Measurements from ENCODE around the gene MEG3.
A peak's percentile ranks its signal among the peaks of the same experiment; 100 is the strongest.
"Not testable (repeated sequence)": the region's sequence is repeated elsewhere in the genome, so short reads cannot be mapped to it uniquely, and the experiment has no call there.

The MEG3 gene

DNA sequence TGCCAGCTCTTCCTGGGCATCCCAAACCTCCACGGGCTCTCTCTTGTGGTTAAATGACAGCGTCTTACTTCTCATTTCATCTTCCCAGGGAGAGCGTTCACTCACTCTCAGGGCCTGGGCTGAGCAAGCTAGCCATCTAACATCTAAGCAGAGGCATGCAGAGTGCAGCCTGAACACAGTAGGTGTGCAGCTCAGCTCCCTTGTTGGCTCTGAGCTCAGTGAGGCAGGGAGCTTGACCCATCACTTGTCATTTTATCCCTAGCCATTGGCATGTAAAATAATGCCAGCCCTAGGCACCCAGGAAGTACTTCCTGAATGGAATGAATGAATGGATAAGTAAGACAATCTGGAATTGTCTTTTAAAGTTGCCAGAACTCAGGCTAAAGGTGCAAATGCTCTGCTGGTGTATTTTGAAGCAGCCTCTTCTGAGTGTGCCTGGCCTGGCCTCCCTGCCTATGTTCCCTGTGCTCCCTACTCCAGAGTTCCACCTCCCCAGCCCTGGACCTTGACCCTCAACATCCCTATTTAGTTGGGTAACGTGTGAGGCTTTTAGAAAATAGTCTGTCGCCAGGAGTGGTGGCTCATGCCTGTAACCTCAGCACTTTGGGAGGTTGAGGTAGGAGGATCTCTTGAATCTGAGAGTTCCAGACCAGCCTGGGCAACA lies 9.5 kb upstream of the MEG3 start:
- DNase-seq: peak; percentile 9

DNA sequence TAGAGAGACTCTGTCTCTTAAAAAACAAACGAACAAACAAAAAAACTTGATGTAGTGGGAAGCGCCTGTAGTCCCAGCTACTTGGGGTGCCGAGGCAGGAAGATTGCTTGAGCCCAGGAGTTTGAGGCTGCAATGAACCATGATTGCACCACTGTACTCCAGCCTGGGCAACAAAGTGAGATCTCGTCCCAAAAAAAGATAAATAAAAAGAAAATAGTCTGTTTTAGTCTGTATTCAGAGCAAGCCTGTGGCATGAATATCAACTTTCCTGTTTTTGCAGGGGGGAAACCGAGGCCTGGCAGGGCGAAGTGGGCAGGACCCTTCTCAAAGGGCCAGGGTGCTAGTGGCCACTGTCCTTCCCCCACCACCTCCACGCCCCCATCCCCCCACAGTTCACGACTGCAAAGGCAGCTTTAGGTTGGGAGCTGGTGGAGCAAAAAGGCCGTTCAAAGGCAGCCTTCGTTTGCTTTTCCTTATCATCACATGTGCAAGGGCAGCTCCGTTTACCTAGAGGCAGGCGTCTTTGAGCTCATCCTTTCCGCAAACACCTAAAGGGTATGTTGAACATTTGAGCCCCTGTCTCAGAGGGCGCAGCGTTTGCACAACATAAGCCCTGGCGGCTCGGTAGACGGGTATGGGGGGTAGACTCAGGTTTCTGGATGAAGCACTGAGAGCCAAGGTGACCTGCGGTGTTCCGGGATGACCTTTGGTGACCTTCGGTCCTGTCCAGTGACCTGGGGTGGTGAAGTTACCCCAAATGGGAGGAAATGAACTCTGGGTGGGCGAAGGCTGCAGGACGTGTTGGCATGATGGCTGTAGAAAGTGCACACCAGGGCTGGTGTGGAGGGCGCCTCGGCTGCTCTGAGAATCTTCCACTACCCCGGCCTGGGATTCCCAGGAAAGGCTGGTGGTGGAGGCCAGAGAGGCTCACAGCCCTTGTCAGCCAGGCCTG lies 8.7 kb upstream of the MEG3 start:
- DNase-seq: peak; percentile 15

DNA sequence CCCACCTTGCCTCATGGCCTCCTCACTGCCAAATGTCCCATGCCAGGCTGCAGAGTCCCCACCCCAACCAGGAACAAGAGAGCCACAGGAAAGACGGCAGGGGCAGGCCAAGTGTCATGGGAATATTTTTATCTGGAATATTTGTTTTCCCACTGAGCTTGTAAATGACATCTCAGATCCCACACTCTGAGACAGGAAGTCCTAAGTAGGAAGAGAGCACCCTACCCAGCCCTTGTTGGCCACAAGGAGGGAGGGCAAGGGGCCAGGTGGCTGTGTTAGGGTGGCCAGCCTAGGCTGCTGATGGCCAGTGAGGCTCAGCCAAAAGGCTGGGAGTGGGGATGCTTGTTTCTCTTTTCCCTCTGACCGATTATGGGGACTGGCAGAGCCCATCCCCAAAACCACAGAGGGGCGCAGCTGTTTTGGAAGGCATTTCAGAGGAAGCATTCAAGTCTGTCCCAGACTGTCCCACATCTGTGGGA lies 7.7 kb upstream of the MEG3 start:
- DNase-seq: peak; percentile 24

DNA sequence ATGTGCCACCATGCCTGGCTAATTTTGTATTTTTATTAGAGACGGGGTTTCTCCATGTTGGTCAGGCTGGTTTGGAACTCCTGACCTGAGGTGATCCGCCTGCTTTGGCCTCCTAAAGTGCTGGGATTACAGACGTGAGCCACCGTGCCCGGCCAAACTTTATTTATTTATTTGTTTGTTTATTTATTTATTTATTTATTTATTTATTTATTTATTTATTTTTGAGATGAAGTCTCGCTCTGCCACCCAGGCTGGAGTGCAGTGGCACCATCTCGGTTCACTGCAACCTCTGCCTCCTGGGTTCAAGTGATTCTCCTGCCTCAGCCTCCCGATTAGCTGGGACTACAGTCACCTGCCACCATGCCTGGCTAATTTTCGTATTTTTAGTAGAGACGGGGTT lies 7.0 kb upstream of the MEG3 start:
- DNase-seq: not testable (repeated sequence)

DNA sequence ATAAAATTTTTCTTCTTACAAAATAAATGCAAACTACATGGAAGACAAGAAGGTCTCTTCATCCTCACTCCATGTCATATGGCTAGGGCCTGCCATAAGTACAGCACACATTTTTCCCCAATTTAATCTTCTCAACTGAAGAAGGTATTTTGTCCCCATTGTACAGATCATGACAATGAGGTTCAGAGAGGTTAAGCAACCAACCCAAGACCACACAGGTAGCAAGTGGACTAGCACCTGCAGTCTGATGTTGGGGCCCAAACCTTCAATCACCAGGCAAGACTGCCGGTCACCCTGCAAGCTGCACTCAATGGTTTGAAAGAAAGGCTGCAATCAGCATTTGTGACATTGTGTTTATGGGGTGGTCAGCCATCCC lies 6.5 kb upstream of the MEG3 start:
- peak; percentile 8 for DNase-seq

DNA sequence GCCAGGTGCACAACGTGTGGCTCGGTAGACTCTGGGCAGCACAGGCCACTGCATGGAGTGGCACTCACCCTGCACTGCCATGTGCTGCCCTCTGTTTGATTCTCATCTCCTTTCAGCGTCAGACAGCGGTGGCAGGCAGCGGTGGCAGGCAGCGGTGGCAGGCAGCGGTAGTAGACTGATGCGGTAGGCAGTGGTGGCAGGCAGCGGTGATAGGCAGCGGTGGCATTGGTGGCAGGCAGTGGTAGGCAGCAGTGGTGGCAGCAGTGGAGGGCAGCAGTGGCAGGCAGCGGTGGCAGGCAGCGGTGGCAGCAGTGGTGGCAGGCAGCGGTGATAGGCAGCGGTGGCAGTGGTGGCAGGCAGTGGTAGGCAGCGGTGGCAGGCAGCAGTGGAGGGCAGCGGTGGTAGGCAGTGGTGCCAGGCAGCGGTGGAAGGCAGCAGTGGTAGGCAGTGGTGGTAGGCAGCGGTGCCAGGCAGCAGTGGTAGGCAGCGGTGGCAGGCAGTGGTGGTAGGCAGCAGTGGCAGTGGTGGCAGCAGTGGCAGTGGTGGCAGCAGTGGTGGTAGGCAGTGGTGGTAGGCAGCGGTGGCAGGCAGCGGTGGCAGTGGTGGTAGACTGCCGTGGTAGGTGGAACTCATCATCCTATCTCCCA lies 6.0 kb upstream of the MEG3 start:
- no peak for DNase-seq

DNA sequence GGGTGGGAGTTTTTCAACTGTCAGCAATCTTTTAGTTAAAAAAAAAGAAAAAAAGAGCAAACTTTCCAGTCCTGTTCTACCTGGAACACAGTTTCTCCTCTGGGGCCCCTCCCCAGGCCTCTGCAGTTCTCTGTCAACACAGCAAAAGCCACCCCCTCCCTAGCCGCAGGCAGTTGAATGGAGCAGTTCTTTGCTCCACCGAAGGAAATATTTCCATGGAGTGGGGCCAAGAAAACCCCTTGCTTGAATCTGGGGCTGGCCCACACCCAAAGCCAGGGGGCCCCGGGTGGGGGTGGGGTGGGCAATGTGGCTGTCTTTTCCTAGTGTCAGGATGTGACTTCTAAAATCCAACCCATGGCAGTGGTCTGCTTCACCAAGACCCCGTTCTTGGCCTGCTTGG lies 5.0 kb upstream of the MEG3 start:
- DNase-seq: peak; percentile 75

DNA sequence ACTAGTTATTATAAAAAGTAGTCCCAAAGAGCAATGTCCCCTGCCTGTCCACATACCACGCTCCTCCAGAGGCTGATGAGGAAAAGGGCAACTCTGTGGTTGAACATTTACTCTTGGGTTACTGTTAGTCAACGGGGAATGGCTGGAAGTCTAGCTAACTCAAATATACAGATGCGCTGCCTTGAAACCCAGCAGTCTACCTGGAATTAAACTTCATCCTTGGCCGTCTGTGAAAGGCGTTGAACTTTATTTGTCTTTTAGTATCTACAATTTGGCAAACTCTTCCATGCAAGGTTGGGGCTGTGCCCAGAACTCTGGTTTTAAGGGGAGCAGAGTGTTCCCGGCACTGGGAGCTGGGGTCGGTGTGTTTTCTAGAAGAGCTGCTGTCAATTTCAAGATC lies 3.9 kb upstream of the MEG3 start:
- DNase-seq: peak; percentile 67

DNA sequence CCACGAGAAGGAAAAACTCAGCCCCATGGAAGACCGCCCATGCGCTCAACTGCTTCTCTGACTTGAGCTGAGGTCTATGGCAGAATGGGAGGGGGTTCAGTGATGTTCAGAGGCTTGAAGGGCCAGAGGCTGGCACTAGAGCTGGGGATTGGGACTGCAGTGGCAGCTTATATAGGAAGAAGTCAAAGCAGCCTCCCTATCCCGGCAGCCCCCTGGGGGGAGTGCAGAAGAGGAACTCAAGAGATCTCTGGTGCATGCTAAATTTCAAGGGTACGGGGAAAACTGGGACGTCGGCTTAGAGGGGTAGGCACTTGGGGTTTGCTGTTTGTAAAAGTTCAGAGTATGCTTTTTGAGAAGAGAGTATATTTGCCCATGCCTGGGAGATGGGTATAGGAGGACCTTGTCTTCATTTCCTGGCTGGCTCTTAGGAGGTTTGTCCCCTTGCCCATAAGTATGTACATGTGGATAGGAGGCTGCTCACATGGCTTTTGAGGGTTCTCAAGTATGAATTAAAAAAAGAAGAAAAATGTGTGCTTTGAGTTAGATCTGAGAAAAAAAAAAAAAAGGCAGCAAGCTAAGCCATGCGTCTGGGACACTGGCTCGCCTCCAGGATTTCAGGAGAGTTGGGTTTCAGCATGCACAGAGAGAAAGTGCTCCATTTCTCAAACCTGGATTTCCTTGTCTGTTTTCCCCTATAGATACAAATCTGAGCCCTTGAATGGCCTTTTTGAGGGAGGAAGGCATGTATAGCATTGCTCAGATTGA lies 3.2 kb upstream of the MEG3 start:
- peak; percentile 87 for DNase-seq

DNA sequence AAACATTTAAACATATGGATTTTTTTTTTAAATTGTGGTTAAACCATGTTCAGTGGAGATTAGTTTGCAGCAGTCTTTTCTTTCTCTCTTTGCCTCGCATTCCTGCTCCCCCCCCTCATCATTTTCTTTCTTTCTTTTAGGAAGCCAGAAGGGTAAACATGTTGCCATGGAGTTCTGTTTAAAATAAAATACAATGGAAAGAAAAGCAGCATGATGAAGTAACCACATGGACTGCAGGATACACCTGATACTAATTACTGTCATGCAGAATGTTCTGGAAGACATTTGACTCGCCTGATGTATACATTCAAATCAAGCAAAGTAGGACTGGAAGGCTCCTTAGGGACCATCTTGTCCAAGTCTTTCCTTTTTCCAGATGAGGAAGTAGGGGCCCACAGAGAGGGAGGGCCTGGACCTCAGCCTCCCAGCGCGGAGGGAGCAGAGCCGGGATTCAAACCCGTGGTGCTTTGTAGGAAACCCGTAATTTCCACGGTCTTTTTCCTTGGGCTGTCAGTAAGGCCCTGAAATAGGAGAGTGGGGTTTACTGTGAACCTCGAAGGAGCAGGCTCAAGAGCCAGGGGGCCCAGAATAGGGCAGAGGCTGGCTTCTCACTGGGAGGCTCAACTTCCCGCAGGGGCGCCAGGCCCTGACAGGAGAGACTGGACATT lies 2.4 kb upstream of the MEG3 start:
- peak; percentile 82 for DNase-seq

DNA sequence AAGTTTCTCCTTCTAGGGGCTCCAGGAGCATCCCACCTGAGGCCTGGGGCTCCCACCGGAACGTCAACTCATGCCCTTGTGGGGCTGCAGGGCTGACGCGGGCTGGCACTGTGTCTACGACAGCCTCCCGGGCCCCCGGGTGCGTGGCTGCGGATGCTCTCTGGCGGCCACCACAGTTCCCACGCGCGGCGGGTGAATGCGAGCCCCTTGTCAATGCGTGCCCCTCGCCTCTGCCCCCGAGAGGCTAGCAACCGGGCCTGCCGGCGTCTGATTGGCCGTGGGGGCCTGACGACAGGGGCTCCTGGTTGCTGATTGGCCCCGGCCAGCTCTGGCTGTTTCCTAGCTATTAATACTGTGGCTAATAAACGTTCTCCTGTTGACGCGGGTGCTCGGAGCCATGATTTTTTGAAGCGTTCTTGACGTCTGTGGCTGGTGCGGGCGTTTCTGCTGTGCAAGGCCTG lies 1.8 kb upstream of the MEG3 start:
- peak; percentile 92 for DNase-seq

DNA sequence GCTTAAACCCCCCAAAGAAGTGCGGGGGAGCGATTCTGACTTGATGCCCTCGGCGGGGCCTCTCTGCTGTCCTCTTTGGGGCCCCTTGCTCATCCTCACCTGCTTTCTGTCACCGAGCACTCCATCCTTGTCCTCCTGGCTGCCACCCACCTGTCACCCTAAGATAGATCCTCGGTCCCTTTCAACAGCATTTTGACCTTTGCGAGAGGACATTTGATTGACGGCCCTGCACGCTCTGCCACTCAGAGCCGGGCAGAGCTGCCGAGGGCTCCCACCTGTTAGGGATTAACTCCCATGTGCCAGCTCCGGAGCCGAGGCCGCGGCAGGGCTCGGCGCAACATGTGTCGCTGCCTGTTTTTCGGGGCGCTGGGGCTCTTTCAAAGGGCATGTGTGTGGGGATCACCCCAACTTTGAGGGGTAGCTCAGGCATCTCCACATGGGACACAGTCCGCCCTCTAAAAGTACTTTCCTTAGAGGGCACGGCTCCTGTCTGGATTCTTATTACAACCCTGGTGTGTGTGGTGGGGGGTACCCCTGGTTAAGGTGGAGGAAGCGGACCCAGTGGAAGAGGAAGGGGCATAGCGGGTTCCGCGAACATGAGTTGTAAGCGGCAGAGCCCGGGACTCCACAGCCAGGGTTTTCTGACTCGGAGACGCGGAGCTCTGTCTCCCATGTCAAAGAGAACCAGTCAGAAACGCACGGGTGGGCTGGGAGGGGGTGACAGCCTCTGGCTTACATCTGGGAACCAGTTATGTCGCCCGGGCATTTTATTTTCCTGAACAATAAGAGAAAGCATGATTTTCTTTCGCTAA lies 811 bp upstream of the MEG3 start:
- peak; percentile 75 for DNase-seq

DNA sequence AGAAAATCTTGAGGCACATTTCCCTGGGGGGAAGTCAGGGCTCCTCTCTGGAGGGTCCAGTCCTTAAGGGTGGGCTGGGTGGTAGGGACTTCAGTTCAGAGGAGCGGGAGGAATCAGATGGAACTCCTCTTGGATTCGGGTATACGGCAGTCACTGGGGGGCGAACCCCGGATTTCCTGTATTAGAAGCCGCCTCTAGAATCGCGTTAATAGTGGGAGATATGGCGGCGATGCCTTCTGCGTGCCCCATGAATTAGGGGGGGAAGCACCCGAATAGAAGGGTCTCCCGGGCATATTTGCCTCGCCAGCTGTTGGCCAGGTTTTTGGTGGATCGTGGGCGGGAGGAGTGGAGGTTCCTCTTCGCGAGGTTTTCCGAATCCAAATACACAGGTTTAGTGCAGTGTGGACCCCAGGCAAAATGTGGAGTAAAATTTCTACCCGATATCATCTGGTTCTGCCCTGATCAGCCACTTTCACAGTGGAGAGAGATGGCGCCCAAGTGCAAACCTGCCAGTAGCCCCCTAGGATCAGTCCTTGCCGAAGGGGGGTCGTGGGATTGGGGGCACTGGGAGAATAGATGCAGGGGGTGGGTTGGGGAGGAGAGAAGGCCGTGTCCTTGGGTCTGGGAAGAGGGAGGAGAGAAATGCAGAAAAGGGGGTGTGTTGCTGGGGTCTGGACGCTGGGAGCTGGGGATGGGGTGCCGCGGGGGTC lies 628 bp downstream of the MEG3 start:
- no peak for DNase-seq

DNA sequence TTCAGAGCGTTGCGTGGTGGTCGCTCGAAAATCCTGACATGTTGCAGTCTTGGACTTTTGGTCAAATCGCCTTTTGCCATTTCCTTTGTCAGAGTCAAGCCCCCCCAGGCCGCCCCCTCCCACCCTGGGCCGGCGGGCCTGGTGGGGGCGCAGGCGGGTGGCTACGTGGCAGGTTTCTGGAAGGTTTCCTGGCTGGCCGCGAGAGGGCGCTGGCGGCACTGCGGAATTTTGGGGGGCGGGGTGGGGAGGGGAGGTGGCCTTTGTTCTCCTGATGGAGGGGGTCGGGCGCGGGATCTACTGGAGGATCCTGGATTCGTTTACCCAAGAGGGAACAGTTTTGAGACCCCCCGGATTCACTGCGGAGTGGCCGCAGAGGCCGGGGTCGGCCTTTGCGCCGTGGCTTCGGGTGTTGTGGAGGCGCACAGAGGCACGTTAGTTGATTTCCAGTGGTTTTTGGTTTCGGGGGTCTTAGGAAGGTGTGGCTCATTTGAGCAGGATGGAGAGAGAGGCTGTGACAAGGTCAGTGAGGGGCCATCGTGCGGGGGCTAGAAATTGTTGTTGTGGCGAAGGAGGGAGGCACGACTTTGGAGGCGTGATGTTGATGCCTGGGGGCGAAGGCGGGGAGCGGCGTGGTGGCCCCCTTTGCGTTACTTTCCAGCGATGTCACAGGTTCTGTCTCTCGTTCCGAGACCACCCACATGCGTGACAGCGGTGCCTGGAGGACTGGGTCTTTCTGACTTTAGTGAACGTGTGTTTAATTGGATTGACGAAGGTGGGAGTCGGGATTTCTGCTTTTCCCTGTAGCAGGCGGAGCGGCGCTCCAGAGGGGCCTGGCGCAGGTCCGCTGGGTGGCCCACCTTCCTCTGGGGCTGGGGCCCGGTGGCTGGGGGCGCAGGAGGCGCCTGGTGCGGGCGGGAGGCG lies 1.4 kb downstream of the MEG3 start:
- DNase-seq: peak; percentile 74

DNA sequence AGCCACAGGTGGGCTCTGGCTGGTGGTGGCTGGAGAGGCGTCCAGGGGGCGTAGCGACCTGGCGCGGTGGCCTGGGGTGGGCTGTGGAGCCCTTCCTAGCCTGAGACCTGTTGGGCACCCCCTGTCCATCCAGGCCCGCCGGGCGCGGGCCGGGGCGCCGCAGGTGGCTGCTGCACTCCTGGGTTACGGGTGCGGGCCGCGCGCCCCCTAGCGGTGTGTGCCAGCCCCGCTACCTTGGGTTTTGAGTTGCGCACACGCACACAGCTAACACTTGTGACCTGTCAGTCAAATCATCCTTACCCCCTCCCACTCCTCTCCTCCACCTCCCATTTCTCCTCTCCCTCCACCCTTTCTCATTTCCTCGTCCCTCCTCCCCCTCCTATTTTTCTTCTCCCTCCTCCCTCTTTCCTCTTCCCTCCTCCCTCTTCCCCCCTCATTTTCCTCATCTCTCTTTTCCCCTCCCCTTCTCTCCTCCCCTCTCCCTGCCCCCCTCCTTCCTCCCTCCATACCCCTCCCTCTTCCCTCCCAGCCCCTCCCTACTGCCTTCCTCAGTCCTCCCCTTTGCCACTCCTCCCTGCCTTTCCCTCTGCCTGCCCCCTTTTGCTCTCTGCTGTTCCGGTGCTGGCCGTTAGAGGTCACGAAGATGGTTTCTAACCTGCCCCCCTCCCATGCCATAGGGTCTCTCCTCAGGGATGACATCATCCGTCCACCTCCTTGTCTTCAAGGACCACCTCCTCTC lies 2.3 kb downstream of the MEG3 start:
- peak; percentile 85 for DNase-seq

DNA sequence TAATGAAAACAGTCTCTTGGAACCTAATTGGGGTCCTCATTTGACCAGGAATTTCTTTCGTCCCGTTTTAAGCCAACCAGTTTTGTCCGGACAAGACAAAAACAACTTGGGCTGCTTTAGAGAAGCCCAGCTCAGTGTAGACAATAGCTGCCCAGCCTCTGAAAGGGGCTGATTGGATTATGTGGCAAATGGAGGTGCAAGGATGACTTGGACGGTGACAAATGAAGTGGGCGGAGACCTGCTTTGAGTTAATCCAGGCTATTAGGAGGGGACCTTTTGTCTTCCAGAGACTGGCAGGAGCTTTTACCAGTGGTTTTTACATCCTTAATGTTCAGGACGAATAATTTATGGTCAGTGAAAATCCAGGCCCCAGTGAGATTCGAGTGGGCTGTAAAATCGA lies 4.8 kb downstream of the MEG3 start:
- no peak for DNase-seq

DNA sequence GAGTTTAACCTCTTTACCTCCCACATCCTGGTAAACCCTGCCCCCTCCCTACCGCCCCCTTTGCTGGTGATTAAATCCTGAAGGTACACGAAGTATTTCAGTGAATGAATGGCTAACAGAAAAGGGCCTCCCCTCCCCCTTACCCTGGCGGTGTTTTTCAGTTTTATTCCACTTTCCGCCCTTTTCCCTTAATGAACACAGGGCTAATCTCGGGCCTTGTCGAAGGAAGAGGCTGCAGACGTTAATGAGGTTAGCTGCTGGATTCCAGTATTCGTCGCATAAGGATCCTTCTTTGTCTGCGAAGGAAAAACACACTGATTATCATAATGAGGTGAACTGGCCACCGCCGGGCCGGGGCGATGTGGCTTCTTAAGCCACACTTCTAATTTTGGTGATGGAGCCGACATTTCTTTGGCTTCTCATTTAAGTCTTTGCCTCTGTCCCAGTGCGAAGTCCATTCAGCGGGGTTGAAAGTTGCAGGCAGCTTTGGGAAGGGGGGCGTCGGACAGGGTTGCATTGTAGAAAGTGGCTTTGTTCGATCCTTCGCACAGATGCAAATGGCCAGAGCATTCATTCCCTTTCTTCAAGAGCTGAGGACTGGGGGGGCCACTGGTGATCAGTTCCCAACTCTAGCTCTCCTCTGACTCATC lies 6.5 kb downstream of the MEG3 start:
- no peak for DNase-seq

Measured in femur (tissue), 1 donor.